Activated T-cell treated with anti-CD3 and anti-CD28 coated beads for 4 hours (primary cell): ENCODE results near the gene CNTNAP2.

ENCODE experiments used
- DNase-seq: peaks from one replicate; pipeline ENCODE4 v3.0.0-alpha.2; 2020

The CNTNAP2 gene

DNA sequence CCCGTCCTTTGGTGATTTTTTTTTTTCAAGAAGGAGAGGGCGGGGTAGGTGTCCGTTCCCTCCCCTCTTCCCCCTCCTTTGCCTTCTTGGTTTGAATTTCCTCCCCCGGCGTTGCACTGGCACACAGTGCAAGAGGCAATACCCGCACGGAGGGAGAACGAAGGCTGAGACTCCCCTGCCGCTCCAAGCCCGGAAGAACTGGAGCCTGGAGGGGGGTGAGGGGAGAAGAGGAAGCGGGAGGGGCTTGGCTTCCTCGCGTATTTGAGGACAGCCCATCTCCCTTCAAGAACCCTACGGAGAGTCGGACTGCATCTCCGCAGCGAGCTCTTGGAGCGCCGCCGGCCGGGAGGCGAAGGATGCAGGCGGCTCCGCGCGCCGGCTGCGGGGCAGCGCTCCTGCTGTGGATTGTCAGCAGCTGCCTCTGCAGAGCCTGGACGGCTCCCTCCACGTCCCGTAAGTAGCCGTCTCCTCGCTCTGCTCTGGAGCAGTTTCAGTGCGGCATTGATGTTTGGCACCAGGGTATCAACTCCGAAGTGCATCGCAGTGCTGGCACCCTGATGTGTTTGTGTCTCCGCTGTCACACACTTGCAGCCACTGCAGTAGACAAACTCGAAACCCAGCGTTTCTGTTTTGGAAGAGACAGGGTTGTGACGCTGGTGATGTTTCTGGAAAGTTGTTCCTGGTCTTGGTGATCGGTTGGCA, at the start of gene CNTNAP2:
CNTNAP2 (plus strand) TSS at position 281 of the 702 bp plus-strand sequence; CDS start at position 357, 76 bp downstream.
- no peak for DNase-seq

GRCh38 chr7:146067880-146068279, 48.7 kb upstream of the CNTNAP2 start:
- no peak for DNase-seq

- DNase-seq, result no peak
These were observed 42.3 kb upstream of the CNTNAP2 start for GRCh38 chr7:146074195-146074765.

DNA sequence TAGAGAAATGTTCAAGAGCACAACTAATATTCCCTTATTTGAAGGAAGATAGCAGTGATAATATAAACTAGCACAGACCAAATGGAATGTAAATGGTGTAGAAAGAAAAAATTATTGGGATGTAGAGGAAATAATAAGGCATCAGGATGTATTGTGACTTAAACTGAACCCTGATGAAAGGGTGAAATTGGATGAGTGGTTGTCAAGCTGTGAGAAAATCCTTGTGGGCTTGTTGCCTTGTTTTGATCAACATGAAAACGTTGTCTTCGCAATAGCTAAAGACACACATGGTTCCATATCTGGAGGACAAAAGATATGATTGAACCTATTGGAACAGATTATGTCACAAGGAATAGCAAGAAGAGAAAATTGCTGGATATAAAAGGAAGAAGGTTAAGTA, 40.3 kb upstream of the CNTNAP2 start:
- DNase-seq, result no peak

- no peak for DNase-seq
These were observed 32.5 kb upstream of the CNTNAP2 start for GRCh38 chr7:146084086-146084485.

GRCh38 chr7:146090023-146090645, 26.5 kb upstream of the CNTNAP2 start:
- DNase-seq, result no peak

DNA sequence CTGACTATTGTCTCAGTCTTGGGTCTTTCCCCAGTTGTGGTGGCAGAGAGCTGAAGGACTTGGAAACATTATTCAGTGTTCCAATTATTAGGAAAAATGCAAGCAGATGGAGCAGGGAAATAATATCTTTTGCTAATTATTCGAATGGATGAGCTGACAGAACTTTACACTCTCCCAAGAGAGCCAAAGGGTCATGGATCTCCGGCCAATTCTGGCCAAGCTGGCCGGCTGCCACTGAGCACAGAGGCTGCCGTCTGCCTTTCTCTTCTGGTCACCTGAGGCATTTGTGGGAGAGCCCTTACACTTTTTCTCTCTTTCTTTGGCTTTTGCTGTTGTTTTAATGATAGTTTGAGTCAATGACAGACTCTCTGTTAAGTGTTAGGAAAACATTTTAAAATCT, 22.2 kb upstream of the CNTNAP2 start:
- DNase-seq, result no peak

- no peak for DNase-seq
These were observed 19.6 kb upstream of the CNTNAP2 start for GRCh38 chr7:146096994-146097393.

DNA sequence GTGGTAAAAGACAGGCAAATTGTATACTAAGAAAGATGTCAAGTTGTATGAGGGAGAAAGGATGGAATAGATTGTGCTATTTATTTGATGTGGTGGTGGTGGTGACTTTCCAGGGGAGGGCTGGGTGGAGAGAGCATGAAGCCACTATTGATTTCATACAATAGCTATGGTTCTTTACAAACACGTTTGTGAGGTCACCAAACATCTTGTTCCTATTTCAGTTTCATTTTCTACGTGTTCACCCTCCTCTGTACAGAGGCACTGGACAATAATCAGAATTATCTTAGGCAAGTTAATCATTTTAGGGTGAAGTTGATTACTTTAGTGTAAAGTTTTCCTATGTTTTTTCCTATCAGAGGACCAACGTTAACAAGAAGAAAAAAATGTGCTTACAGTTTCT, 10.3 kb upstream of the CNTNAP2 start:
- DNase-seq, result no peak

DNA sequence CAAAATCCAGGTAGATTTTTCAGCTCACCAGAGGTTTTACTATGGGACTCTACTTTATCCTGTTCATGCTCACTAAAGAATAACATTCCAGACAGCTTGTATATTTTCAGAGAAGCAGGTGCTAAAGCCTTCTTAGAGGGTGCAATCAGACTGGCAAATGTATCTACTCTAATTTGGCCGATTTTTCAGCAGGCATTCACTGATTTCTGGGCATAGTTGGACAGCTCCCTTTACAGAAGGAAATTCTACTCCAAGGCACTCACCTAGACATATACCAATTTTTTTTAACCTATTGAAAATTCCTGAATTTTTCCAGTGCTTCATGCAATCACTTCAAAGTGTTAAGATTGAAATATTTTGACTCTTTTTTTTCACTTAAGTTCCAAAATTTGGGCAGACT, 3.8 kb upstream of the CNTNAP2 start:
- DNase-seq, result no peak

DNA sequence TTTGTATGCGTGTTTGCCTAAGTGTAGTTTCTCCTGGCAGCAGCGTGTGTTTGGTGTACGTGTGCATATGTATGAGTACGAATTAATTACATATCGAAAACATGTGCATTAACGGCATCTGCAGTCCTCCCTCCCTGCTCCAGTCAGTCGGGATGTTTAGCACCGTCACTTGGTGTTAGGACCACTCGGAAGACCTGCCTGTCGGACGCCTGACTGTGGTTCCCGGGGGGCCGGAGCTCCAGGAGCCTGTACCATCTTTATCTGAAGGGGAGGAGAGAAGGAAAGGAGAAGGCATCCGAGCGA, 1.1 kb upstream of the CNTNAP2 start:
- no peak for DNase-seq

- no peak for DNase-seq
These were observed 615 bp upstream of the CNTNAP2 start for GRCh38 chr7:146115851-146116520.

DNA sequence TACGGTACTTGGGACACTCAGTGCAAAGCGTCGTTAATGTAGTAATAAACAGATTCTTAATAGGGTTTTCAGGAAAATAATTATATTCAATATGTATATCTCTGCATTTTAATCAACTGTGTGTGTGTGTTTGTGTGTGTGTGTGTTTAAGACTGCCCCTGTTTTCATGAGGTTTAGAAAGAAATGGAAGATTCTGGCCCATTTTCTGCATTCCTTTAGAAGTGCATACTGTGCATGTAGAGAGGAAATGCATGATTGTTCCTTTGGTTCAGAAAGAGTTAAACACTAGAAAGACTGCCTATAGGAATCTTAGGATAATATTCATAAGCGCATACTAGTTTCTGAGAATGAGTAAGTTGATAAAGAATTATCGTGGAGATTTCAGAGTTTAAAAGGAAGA, 975 bp downstream of the CNTNAP2 start:
- DNase-seq, result no peak

GRCh38 chr7:146119002-146119401, 2.4 kb downstream of the CNTNAP2 start:
- DNase-seq, result no peak

DNA sequence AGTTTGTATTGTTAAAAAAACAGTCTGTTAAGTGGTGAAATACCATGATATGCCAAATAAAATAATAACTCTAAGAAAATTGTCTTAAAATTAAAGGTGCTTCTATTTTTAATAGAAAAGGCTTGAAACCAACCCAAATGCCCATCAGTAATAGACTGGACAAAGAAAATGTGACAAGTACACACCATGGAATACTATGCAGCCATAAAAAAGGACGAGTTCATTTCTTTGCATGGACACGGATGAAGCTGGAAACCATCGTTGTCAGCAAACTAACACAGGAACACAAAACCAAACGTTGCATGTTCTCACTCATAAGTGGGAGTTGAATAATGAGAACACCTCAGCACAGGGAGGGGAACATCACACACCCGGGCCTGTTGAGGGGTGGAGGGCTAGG, 7.1 kb downstream of the CNTNAP2 start:
- DNase-seq, result no peak

GRCh38 chr7:146126767-146127509, 10.3 kb downstream of the CNTNAP2 start:
- DNase-seq, result no peak

DNA sequence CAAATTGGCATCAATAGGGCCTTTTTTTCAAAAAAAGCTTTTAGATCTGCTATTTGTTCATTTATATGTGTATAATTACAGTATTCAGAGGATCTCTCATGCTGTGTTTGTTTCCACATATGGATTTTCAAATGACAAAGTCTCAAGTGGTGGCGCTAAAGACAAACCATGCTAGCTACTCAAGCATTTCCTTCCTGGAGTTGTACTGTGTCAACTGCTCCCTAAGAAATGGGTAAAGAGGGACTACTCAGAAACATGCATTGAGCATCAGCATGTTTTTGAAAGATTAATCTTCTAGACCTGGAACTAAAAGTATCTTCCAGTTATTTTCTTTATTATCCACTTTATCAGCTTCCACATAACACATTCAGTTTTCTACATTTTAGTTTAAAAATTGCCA, 12.7 kb downstream of the CNTNAP2 start:
- DNase-seq, result no peak

- DNase-seq, result no peak
These were observed 13.4 kb downstream of the CNTNAP2 start for GRCh38 chr7:146129997-146130396.

- no peak for DNase-seq
These were observed 15.1 kb downstream of the CNTNAP2 start for GRCh38 chr7:146131701-146132100.

DNA sequence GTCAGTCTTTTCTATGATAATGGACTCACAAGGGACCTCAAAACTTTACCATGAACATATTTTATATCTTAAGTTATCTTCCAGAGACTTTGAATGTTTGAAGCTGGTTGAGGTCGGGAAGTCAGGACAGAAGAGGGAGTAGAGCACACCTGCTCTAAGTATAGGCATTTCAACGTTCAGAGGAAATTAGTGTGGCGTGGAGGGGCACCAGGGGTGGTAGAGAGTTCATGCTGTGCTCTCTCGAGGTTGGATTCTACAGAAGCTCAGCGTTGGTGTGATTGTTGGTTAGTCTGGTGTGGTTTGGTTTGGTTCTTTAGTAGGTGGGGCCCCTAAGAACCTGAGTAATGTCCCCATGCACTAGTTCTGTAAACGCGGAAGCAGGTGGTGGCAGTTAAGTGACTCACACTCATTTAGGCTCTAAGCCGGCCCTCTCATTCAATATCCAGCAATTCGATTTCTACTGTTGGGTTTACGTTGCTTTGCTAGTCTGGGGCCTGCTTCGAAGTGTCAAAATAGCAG, 19.8 kb downstream of the CNTNAP2 start:
- DNase-seq, result no peak

- no peak for DNase-seq
These were observed 22.3 kb downstream of the CNTNAP2 start for GRCh38 chr7:146138926-146139325.

GRCh38 chr7:146146831-146147486, 30.4 kb downstream of the CNTNAP2 start:
- DNase-seq, result no peak

DNA sequence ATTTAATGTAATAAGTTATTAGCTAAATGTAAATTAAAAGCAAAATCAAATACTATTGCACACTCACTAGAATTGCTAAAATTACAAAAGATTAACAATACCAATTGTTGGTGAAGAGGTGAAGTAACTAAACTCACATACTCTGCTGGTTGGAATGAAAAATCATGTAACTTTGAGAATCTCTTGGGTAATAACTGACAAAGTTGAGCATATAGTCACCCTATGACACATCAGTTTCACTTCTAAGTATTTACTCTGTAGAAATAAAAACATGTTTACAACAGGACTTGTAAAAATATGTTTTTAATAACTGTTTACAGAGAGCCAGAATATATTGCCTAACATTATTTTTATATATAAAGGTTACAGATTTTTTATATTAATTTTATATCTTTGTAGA, 33.6 kb downstream of the CNTNAP2 start:
- DNase-seq, result no peak
